Vagina (tissue), 2 donors: Measurements from ENCODE around the gene SCNN1G.
"Not testable (repeated sequence)": the region's sequence is repeated elsewhere in the genome, so short reads cannot be mapped to it uniquely, and the experiment has no call there.

Source experiments
- POLR2A ChIP-seq, 2 donors: fragments of 450-650 bp; IDR thresholded peaks; one replicate each; pipeline ENCODE4 v1.6.1; 2017; ENCODE audit warnings: antibody characterized with exemption in 2 of 2, mild to moderate bottlenecking in 2 of 2, moderate library complexity in 2 of 2
- POLR2AphosphoS5 ChIP-seq, 2 donors: sonication (generic); formaldehyde crosslinking; IDR thresholded peaks; one replicate each; pipeline ENCODE4 v1.9.0; 2017; ENCODE audit warnings: antibody characterized with exemption in 2 of 2, mild to moderate bottlenecking in 2 of 2, low read depth in 1 of 2; ENCODE audit not compliant: insufficient read depth in 1 of 2

- TF ChIP-seq POLR2AphosphoS5 (IDR thresholded peaks at IDR 0.05; ENCODE audit: insufficient read depth in 1 of 2, low read depth in 1 of 2); POLR2A (IDR thresholded peaks at IDR 0.05): not testable (repeated sequence)
Measured at GRCh38 chr16:23144393-23144792, 38.2 kb upstream of the SCNN1G start.
